Measurements from ENCODE around the gene PFKL.

Gene PFKL

DNA sequence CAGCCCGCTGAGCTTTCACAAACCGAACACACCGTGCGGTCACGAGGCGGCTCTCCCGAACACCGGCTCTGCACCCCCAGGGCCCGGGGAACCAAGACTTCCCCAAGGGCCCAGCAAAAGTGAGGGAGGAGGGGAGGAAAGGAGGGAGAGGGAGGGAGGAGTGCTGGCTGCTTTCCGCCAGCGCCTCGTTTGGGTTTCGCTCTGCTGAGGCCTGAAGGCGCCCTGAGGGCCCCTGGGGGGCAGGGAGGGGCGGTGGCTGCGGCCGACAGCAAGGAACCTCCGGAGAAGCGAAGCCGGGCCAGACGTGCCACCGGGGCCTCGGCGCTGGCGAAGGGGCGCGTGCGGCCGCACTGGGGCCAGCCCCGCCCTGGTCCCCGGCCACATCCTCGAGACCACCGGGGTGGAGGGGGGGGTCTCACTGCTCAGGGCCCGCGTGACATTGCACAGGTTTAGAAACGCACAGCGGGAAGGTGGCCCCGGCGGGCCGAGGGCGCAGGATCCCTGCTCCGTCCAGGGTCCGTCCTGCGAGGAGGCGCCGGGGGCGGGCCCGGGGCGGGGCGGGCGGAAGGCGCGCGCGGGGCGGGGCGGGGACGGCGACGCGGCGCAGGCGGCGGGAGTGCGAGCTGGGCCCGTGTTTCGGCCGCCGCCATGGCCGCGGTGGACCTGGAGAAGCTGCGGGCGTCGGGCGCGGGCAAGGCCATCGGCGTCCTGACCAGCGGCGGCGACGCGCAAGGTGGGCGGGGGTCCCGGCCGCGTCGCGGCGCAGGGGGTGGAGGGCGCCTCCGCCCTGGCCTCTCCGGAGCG lies at the start of gene PFKL:
Gene PFKL, plus strand, starts transcription at position 596 of the 804 bp plus-strand sequence. Its CDS starts 53 bp downstream, at position 649.
- peak; percentile 69 for DNase-seq (ENCODE audit: low spot score)

DNA sequence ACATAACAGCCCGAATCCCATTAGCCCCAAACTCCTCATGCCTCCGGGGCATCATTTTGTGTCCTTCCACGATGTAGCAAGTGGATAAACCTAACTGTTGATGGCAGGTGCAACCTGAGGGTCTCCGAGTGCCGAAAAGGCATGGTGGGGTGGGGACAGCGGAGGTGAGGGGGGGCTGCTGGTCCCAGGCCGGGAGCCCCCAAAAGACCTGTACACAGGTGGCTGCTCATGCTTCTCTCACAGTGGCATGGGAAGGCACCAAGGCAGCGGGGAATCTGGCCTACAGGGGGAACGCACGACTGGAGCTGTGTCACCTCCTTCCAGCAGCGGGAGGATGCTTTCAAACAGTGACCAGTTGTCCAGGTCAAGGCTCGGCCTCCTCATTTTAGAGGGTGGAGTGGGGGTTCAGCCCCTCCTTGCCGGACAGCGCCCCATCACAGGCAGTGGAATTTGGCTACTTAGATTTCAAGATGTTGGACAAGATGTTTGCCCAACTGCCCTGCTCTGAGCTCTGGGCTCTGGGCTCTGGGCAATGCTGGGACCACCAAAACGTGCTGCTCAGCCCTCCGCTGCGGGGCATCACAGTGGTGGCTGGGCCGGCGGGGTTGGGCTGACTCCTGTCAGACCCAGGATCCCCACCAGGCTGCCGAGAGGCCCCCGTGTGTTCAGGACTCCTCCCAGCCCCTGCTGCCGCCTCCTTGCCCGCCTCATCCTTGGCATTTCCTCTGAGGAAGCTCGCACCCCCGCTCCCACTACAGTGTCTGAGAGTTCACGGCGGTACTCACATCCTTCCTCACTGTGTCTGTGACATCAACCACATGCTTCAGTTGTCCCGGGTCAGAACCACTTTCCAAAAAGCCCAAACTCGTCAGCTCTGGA lies 45.8 kb upstream of the PFKL start:
- DNase-seq (ENCODE audit: low spot score): no peak

DNA sequence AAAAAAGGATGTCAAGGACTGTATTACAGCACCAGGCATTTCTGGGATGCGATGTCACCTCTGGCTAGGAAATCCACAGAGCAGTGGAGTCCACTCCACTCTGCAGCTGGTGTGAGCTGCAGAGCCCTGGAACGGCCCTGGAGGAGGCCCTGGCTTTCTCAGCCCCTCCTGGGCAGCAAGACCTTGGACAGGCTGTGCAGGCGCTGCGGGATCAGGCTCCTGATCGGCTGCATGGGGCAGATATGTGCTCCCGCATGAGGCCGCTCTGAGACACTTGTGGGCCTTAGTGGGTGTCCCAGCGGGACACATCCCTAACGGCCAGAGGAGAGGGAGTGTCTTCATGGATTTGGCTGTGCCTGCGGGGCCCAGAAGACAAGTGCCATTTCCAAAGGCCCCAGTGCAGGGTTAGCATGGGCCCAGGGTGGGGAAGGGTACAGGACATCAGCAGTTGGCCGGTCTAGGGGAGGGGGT lies 44.3 kb upstream of the PFKL start:
- no peak for DNase-seq (ENCODE audit: low spot score)

DNA sequence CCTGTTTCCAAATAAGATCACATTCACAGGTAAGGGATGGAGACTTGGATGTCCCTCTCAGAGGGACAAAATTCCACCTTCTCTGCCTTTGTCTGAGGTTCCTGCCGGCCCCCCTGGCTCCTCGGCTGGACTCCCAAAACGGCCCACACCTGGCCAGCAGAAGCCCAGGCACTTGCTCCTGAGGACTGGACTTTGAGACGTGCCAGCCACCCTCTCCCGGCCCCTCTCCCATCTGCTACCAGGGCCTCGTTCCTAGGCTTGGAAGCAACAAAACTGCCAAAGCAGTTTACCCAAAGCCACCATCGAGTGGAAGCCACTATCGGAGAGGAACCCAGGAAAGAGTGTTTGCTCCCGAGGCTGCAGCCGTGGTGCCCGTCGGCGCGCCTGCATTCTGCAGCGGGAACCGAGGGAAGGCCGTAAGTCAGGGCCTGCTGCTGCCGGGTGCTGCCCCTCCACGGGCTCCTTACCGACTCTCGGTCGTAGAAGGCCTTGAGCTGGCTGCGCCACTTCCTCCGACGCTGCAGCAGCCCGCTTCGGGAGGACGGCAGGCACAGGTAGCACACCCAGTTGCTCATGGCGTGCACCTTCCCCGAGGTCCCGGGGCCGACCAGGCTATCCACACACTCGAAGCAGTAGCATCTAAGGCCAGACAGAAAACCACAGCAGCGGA lies 41.7 kb upstream of the PFKL start:
- no peak for DNase-seq (ENCODE audit: low spot score)

DNA sequence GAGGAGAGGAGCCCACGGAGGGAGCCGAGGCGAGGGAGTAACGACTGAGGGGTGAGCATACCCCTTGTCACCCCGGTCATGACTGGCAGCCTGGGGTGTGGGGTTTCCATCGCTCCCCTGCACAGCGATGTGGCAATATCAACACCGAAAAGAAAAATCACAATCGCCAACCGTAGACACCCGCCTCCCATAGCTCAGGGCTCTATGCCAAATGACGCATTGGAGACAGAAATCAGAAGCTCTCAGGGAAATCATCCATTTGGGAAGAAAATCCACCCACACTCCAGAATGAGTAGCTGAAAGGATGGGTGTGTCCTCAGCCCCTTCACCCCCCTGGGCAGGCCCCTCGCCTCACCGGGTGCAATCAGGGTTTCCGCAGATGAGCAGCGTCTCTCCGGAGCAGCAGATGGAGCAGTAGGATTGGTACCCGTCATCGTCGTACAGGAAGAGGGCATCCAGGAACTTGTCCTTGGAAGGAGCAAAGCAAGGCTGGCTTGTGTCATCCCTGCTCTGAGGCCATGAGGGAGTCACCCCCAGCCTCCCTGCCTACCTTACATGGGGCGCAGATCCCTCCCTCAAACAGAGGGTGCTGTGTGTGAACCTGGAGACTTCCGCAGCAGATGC lies 40.7 kb upstream of the PFKL start:
- DNase-seq (ENCODE audit: low spot score): no peak

DNA sequence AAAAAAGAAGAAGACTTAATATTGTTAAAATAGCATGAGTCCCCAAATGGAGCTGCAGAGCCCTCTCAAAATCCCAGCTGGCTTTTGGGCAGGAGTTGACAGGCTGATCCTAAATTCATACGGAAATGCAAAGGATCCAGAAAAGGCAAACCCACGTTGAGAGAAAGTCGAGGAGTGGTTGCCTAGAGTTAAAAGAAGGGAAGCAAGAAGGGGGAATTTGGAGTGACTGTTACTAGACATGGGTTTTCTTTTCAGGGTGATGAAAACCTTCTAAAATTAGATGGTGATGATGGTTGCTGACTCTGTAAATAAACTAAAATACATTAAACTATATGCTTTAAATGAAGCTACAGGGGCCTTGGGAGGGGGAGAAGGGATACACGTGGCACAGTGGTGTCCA lies 39.8 kb upstream of the PFKL start:
- DNase-seq (ENCODE audit: low spot score): no peak

DNA sequence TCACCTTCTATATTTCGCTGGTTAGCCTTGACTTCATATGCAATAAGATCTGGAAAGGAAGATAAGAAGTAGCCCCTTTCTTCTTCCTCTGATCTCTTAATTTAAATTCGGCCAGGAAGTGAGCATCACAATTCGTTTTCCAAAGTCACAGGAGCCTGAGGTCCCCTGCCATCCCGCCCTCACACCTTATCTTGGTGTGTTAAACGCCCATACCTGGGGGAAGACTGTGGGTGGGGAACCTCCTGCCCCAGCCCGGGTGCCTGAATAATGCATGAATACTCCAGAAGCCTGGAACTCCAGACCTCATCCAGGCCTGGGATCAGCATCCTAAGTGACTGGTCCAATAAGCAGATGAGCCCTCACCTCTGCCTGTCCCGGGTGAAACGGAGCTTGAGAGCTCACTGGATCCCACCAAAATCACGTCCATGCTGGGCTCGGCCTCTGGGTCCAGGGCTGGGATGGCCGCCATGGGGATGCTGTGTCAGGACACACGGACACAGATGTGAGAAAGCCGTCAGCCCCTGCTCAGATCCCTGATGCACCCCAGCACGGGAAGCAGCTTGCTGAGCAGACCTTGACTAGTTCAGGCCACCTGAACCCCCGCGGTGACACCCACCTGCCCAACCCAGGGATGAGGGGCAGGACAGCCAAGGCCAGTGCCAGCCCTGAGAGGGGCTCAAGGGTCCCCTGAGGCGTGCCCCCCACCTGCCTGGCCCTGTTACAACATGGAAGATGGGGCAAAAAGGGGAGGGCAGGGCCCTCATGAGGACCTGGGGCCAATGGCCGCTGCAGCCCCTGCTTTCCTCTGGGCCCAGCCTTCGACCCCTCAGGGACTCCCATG lies 38.8 kb upstream of the PFKL start:
- no peak for DNase-seq (ENCODE audit: low spot score)

DNA sequence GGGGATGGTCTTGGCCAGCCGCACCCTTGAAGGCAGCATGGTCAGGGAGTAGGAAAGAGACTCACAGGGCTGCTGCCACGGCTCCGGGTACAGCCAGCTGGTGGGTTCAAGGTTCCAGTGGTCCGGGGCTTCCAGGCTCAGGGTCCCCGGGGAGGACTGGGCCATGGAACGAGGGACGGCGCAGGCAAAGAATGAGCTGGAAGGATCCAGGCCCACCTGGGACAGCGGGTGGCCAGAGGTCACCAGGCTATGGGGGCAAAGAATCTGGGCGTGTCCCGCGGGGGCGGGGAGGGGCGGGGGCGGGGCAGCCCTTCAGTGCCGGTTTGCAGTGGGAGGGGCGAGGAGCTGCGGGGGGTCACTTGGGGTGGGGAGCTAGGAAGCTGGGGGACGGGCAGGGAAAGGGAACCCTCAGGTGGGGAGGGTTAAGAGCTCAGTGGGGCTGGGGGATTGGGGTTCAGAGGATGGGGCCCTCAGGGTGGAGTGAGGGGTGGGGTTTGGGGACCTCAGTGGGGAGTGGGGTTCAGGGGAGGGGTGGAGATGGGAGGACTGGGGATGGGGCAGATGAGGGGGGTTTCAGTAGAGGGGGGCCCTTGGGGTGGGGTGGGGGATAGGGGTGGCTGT lies 38.1 kb upstream of the PFKL start, which contains the start of gene DNMT3L:
Gene DNMT3L, minus strand, starts transcription at position 223 of the 621 bp plus-strand sequence. CDS start 638 bp downstream, outside the sequence.
- no peak for DNase-seq (ENCODE audit: low spot score)

DNA sequence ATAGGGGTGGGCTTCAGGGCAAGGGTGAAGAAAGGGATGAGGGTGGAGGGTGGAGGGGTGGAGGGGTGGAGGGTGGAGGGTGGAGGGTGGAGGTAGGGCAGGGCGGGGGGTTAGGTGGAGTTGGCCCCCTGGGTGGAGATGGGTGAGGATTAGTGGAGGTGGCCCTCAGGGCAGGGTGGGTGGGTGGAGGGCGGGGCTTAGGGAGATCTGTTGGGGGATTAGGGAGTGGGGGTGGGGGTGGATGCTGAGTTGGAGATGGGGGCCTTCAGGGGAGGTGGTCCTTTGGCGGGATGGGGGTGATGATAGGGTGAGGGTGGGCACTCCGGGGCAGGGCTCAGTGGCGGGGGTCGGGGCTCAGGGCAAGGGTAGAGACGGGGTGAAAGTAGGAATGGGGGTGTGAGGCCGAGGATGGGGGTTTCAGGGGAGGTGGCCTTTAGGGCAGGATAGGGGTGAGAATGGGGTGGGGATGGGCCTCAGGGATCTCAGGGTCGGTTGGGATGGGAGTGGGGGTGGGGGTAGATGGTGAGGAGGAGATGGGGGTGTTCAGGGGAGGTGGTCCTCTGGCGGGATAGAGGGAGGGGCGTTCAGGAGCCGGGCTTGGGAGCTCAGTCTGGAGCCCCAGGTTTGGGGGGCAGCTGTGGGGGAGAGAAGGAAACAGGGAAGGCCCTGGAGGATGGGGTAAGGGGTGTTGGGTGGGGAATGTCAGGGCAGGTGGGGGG lies 37.4 kb upstream of the PFKL start:
- no peak for DNase-seq (ENCODE audit: low spot score)

DNA sequence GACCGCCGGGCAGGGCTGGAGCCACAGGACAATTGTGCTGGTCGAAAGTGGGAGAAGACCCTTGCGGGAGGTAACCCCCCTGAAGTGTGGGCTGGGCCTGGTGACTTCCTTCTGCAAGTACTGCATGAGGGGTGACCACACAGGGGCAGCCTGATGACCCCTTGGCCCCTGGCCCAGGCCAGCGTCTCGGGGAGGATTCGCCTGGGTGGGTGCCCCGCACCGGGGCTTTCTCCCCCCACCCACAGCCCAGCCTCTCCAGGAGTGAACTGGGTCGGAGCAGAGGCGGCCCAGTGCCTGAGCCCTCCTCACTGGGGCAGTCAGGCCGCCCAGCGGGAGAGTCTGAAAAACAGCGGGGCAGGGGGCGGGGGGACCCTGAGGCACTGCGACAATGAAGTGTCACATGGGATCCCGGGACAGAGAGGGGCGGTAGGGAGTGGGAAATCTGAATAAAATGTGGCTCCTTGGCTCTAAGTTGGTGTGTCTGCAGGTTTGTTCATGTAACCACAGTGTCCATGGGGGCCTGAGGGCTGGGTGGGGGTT lies 36.6 kb upstream of the PFKL start:
- DNase-seq (ENCODE audit: low spot score): no peak

DNA sequence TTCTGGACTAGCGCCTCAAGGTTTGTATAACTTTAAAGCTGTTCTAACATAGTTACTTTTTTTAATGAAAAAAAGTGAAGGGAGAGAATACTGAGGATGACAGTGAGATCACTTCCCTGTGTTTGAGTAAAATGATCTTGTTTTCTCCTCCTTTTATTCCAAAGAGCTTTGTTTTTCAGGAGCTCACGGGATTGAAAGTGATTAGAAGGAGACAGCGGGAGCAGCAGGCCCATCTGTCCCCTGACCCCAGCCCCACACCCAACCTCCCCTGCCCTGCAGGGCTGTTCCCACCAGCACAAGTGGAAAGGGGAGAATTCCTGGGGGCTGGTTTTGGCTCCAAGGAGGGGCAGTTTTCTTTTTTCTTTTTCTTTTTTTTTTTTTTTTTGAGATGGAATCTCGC lies 36.1 kb upstream of the PFKL start:
- no peak for DNase-seq (ENCODE audit: low spot score)

DNA sequence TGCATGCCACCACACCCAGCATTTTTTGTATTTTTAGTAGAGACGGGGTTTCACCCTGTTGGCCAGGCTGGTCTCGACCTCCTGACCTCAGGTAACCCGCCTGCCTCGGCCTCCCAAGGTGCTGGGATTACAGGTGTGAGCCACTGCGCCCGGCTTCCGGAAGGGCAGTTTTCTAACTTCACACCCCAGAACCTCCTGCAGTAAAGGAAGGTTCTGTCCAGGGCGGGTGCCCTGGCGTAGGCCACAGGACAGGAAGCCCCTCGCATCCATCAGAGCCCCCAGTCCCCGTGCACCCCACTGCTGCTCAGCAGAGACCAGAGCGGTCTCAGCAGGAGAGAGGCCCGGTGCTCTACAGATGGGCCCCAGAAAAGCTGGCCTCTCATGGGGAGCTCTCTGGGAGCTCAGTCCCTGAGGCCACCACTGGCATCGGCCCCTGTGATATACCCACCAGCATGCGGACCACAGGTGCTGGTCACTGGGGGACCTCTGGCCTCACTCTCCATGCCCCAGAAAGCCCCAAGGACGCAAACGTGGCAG lies 34.1 kb upstream of the PFKL start:
- DNase-seq (ENCODE audit: low spot score): no peak

DNA sequence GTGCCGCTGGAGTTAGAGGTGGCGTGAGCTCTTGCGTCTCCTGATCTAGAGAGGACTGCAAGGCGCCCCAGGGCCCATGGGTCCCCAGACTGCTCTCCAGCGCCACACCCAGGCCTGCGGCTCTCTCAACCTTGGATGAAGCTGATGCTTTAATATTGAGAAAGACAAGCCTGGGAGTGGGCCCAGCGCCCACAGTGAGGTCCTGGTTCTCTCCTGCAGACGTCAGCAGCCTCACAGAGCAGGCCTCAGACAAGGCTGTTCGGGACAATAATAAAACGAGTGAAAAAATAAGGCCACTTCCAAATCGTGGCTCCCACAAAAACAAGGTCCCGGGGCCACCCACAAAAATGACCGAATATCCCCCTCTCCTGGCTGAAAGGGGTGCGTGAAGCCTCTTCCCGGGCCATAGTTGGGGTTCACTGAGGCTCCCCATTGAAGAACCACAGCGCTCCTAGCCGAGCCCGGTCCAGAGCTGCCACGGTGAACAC lies 32.2 kb upstream of the PFKL start:
- DNase-seq (ENCODE audit: low spot score): peak; percentile 32

DNA sequence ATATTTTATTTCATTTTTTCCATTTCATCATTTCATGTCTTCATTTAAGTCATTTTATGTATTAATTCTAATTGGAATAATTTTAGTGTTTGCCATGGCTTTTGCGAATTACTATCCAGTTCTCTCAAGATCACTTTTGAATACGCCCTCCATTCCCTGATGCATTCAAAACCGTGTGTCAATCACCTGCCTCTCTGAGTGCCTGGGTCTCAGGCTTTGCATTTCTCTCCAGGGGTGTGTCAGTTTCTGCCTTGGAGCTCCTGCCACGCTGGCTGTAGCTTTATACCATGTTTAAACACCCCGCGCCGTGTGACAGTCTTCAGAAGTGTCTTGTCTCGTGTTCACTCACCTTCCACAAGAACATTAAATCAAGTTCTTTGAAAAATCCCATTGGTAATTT lies 30.8 kb upstream of the PFKL start:
- no peak for DNase-seq (ENCODE audit: low spot score)

DNA sequence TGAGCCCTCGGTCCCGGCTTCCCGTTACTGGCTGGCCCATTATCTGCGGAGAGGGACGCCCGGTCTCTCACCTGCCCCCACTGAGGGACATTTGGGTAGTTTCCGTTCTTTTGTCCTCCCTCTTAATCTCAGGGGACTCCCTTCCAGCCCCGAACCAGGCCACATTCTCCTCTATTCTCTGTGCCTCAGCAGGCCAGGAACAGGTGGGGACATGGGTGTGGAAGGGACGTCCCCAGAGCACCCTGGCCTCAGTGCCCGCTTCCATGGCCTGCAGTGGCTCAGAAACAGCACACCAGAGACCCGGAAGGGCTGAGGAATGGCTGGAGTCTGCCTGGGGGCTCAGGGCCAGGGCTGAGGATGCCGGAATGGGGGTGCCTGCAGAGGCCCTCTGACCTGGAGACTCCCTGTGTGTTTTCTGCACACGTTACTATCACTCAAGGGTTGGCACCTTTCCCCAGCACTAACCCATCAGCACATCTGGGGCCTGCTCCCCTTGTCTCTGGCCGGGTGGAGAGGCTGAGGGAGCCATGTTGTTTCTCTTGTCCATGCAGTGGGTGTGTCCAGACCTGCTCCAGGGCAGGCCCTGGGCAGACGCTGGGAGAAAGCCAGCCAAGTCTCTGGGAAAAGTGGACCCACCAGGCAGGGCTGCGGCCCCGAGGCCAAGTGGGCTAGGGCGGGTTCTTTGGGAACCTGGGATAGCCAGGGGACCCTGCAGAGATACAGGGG lies 28.1 kb upstream of the PFKL start:
- no peak for DNase-seq (ENCODE audit: low spot score)

DNA sequence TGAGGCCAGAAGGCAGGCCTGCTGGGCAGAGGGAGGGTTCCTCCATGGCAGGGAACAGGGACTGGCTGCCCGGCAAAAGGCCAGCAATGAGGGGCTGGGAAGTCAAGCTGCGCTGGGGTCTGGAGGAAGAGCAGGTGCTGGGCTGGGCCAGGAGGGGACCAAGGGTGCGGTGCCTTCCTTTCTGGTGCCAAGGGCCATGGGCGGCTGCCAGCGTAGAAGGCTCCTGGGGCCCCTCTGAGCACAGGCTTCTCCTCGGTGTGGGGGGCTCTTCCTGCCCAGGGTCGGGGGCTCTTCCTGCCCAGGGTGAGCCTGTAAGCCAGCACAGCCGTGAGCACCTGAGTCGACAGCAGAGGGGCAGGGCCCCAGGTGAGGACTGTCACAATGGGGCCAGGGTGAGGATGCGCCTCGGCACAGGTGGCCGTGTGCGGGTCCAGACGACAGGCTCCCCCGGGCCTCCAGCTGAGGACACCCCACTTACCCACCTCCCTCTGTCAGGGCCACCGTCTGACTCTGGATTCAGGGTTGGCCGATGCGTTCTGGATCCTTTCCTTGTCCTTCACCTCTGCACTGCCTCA lies 27.5 kb upstream of the PFKL start:
- no peak for DNase-seq (ENCODE audit: low spot score)

DNA sequence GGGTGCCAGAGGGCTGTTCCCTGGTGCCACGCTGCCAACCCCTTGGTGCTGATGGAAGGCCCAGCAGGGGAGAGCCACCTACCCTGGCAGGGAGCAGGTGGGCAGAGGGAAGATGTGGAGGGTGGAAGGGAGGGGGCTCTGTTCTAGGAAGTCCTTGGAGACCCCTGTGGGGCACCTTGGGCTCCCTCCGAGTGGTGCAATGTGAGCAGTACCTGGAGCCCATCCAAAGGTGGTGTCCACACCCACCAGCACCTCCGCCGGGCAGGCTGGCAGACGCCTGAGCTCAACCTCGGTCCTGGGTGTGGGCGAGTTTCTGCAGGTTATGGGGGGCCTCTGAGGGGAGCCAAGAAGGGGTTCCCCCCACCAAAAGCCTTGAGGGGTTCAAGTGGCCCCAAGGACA lies 26.8 kb upstream of the PFKL start:
- DNase-seq (ENCODE audit: low spot score): no peak

DNA sequence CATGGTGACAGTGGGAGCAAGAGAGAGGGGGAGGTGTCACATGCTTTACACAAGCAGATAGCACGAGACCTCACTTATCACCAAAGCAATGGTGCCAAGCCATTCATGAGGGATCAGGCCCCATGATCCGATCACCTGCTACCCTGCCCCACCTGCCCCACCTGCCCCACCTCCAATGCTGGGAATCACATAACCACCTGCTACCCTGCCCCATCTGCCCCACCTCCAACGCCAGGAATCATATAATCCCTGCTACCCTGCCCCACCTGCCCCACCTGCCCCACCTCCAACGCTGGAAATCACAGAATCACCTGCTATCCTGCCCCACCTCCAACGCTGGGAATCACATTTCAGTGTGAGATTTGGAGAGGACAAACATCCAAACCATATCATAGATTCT lies 24.8 kb upstream of the PFKL start:
- DNase-seq (ENCODE audit: low spot score): no peak
